Peyer's patch (tissue), 4 donors: Measurements from ENCODE around the gene TBL1XR1.

Experiments used
- CTCF ChIP-seq, 6 experiments: fragments of 450-650 bp in 4 of 6; fragments of 200-600 bp in 2 of 6; sonication (generic) in 1 of 6; IDR thresholded peaks; one replicate each; pipeline ENCODE4 v1.5.1; 2017 to 2019; ENCODE audit warnings: antibody characterized with exemption in 6 of 6, mild to moderate bottlenecking in 3 of 6, moderate library complexity in 1 of 6
- POLR2A ChIP-seq, 2 donors: fragments of 450-650 bp; IDR thresholded peaks; one replicate each; pipeline ENCODE4 v1.5.1; 2017; ENCODE audit warnings: antibody characterized with exemption in 2 of 2, mild to moderate bottlenecking in 2 of 2, moderate library complexity in 2 of 2

GRCh38 chr3:176988795-176989194 lies 208.5 kb downstream of the TBL1XR1 start:
- no peak for TF ChIP-seq CTCF (IDR thresholded peaks at IDR 0.05)
- TF ChIP-seq POLR2A (IDR thresholded peaks at IDR 0.05), result no peak
